ENCODE measurements around the gene TBX2. TPM values are rescaled to one million over a fixed set of nuclear protein-coding genes. Genes with fewer than 3 reads are reported as not detected.

The TBX2 gene
- total and polyA plus RNA-seq, 9 of the 15 experiments (the other 6 are each of a cell fraction or from before 2014, with no cell fraction given): 0.18 TPM; not detected in 8

- TF ChIP-seq CTCFL (IDR thresholded peaks at IDR 0.05; ENCODE audit: borderline replicate concordance, insufficient read depth, low read depth, low read length, poor library complexity, severe bottlenecking): no peak
- TF ChIP-seq USF1 (CRISPR knock-in tag; IDR thresholded peaks at IDR 0.05): peak; percentile 45; the same call in 1 of the 2 replicates
- TF ChIP-seq NR3C1 (CRISPR knock-in tag; IDR thresholded peaks at IDR 0.05): no peak
- TF ChIP-seq ZNF174 (CRISPR knock-in tag; IDR thresholded peaks at IDR 0.05): no peak
- TF ChIP-seq ZNF41 (CRISPR knock-in tag; conservative IDR thresholded peaks at IDR 0.05): no peak
- no peak for TF ChIP-seq ILK (tag; IDR thresholded peaks at IDR 0.05; ENCODE audit: borderline replicate concordance, low read depth)
- TF ChIP-seq PBX2 (CRISPR knock-in tag; IDR thresholded peaks at IDR 0.05; ENCODE audit: low read depth): peak; percentile 46; the same call in 1 of the 2 replicates
- TF ChIP-seq PBX2 (tag; conservative IDR thresholded peaks at IDR 0.05; ENCODE audit: low read depth): peak; percentile 59; the same call in 1 of the 2 replicates
- no peak for TF ChIP-seq ZBTB8A (IDR thresholded peaks at IDR 0.05; ENCODE audit: partially characterized antibody)
- TF ChIP-seq HNRNPUL1 (IDR thresholded peaks at IDR 0.05; ENCODE audit: low read length): no peak
- no peak for TF ChIP-seq ZMIZ1 (IDR thresholded peaks at IDR 0.05; ENCODE audit: low read depth in 2 of 2, low read length in 2 of 2)
- no peak for TF ChIP-seq ARID4B (CRISPR knock-in tag; IDR thresholded peaks at IDR 0.05)
- no peak for TF ChIP-seq EGR1 (conservative IDR thresholded peaks at IDR 0.05)
- no peak for TF ChIP-seq HCFC1 (IDR thresholded peaks at IDR 0.05; ENCODE audit: low read depth, low read length)
Observed at GRCh38 chr17:61443475-61443882, 43.8 kb downstream of the TBX2 start (continued).
